SK-N-SH treated with all-trans-retinoic acid at 6 μM for 48 hours (cell line): ENCODE data around the gene VASH1.

Experiments used
- ATAC-seq: fragments of 200-7000 bp; cut with Tn5 transposase; 3 replicates; pipeline ENCODE4 v1.9.1; 2020; ENCODE audit warnings: mild to moderate bottlenecking, moderate library complexity
- ARNTL ChIP-seq: fragments of 450-650 bp; formaldehyde crosslinking; IDR thresholded peaks from 2 replicates; pipeline ENCODE4 v1.5.0; 2020; ENCODE audit warnings: low read depth, mild to moderate bottlenecking, moderate library complexity, borderline replicate concordance
- BACH2 ChIP-seq: fragments of 250-450 bp; sonication (Bioruptor Pico); IDR thresholded peaks from 2 replicates; pipeline ENCODE4 v1.9.0; 2021; ENCODE audit warnings: mild to moderate bottlenecking, borderline replicate concordance
- CSDC2 ChIP-seq: fragments of 250-450 bp; sonication (Bioruptor Pico); IDR thresholded peaks from 2 replicates; pipeline ENCODE4 v1.5.0; 2020; ENCODE audit warnings: mild to moderate bottlenecking, moderate library complexity
- ESRRG ChIP-seq: fragments of 250-450 bp; sonication (Bioruptor Pico); IDR thresholded peaks from 2 replicates; pipeline ENCODE4 v1.6.1; 2021; ENCODE audit warnings: mild to moderate bottlenecking
- GLIS3 ChIP-seq: fragments of 250-450 bp; sonication (Bioruptor Pico); IDR thresholded peaks from 2 replicates; pipeline ENCODE4 v1.5.0; 2020; ENCODE audit warnings: mild to moderate bottlenecking, moderate library complexity
- ISL1 ChIP-seq: fragments of 250-450 bp; sonication (Bioruptor Pico); IDR thresholded peaks from 2 replicates; pipeline ENCODE4 v2.1.2; 2022; ENCODE audit warnings: mild to moderate bottlenecking, moderate library complexity
- OSR1 ChIP-seq: fragments of 250-450 bp; sonication (Bioruptor Pico); IDR thresholded peaks from 2 replicates; pipeline ENCODE4 v1.8.0; 2022; ENCODE audit warnings: moderate library complexity, mild to moderate bottlenecking, inconsistent platforms
- PPARA ChIP-seq: fragments of 250-450 bp; sonication (Bioruptor Pico); IDR thresholded peaks from 2 replicates; pipeline ENCODE4 v1.5.0; 2020; ENCODE audit warnings: mild to moderate bottlenecking, borderline replicate concordance
- RARB ChIP-seq: fragments of 250-450 bp; sonication (Bioruptor Pico); IDR thresholded peaks from 2 replicates; pipeline ENCODE4 v1.8.0; 2021; ENCODE audit warnings: mild to moderate bottlenecking, moderate library complexity
- SNAI2 ChIP-seq: fragments of 250-450 bp; sonication (Bioruptor Pico); IDR thresholded peaks from 2 replicates; pipeline ENCODE4 v1.5.0; 2020; ENCODE audit warnings: mild to moderate bottlenecking, moderate library complexity
- TOX ChIP-seq: fragments of 250-450 bp; sonication (Bioruptor Pico); IDR thresholded peaks from 2 replicates; pipeline ENCODE4 v1.8.0; 2021; ENCODE audit warnings: mild to moderate bottlenecking, moderate library complexity, borderline replicate concordance
- ZC3H10 ChIP-seq: fragments of 250-450 bp; sonication (Bioruptor Pico); IDR thresholded peaks from 2 replicates; pipeline ENCODE4 v1.5.1; 2021; ENCODE audit warnings: mild to moderate bottlenecking, moderate library complexity
- ZFP3 ChIP-seq: fragments of 250-450 bp; sonication (Bioruptor Pico); IDR thresholded peaks from 2 replicates; pipeline ENCODE4 v1.5.0; 2020; ENCODE audit warnings: mild to moderate bottlenecking, moderate library complexity
- ZFP30 ChIP-seq: fragments of 450-650 bp; formaldehyde crosslinking; IDR thresholded peaks from 2 replicates; pipeline ENCODE4 v1.5.0; 2022; ENCODE audit warnings: mild to moderate bottlenecking, moderate library complexity
- ZNF565 ChIP-seq: fragments of 450-650 bp; formaldehyde crosslinking; conservative IDR thresholded peaks from 2 replicates; pipeline ENCODE4 v1.5.0; 2020; ENCODE audit warnings: low read depth, mild to moderate bottlenecking, moderate library complexity
- ZNF70 ChIP-seq: fragments of 450-650 bp; formaldehyde crosslinking; IDR thresholded peaks from 2 replicates; pipeline ENCODE4 v1.5.0; 2020; ENCODE audit warnings: mild to moderate bottlenecking, moderate library complexity
- ZNF8 ChIP-seq: fragments of 450-650 bp; formaldehyde crosslinking; IDR thresholded peaks from 2 replicates; pipeline ENCODE4 v1.5.0; 2020; ENCODE audit warnings: mild to moderate bottlenecking, moderate library complexity
- TF ChIP-seq, protein P1 (sequence below): fragments of 250-450 bp; sonication (Bioruptor Pico); IDR thresholded peaks from 2 replicates; pipeline ENCODE4 v1.5.0; 2020; ENCODE audit warnings: mild to moderate bottlenecking, moderate library complexity
- TF ChIP-seq, protein P2 (sequence below): fragments of 250-450 bp; sonication (Bioruptor Pico); IDR thresholded peaks from 2 replicates; pipeline ENCODE4 v1.8.0; 2020; ENCODE audit warnings: mild to moderate bottlenecking, moderate library complexity, borderline replicate concordance
- TF ChIP-seq, protein P3 (sequence below): fragments of 250-450 bp; sonication (Bioruptor Pico); IDR thresholded peaks from 2 replicates; pipeline ENCODE4 v1.8.0; 2021; ENCODE audit warnings: low read depth, mild to moderate bottlenecking, moderate library complexity, borderline replicate concordance
- TF ChIP-seq, protein P4 (sequence below): fragments of 250-450 bp; sonication (Bioruptor Pico); IDR thresholded peaks from 2 replicates; pipeline ENCODE4 v1.5.1; 2021; ENCODE audit warnings: mild to moderate bottlenecking, moderate library complexity

VASH1 gene

DNA sequence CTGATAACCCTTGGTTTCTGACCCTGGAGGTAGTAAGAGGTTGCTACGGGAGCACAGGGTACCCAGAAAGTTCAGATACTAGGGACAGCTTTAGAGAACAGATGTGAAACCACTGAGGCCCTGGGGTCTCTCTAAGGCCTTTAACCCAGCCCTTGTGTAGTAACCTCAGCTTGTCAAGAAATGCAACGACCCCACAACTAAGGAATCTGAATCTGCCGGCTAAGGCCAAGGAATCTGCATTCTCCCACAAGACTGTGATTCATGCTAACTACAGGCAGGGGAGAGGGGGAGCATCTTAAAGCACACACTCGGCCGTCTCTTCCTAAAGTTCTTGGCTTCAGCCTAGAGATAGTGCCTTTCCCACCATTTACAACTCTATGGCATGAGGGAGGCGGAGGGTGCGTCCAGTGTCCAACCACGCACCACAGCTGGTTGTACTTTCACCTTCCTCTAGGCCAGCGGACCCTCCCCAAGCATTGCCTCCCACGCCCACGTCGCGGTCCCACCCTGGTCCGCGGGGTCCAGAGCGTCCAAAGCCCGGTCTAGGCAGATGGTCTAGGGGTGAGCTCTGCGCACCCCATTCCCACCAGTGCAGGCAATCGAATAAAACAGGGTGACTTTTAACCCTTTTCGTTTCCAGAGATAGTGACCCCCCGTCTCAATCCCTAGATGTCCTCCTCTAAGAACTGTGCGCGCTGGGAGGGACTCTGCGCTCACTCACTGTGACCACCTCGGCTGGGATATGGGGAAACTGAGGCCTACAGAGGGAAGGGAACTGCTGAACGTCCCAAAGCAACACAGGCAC is 735 bp upstream of the VASH1 start:
- TF ChIP-seq, protein P1, sequence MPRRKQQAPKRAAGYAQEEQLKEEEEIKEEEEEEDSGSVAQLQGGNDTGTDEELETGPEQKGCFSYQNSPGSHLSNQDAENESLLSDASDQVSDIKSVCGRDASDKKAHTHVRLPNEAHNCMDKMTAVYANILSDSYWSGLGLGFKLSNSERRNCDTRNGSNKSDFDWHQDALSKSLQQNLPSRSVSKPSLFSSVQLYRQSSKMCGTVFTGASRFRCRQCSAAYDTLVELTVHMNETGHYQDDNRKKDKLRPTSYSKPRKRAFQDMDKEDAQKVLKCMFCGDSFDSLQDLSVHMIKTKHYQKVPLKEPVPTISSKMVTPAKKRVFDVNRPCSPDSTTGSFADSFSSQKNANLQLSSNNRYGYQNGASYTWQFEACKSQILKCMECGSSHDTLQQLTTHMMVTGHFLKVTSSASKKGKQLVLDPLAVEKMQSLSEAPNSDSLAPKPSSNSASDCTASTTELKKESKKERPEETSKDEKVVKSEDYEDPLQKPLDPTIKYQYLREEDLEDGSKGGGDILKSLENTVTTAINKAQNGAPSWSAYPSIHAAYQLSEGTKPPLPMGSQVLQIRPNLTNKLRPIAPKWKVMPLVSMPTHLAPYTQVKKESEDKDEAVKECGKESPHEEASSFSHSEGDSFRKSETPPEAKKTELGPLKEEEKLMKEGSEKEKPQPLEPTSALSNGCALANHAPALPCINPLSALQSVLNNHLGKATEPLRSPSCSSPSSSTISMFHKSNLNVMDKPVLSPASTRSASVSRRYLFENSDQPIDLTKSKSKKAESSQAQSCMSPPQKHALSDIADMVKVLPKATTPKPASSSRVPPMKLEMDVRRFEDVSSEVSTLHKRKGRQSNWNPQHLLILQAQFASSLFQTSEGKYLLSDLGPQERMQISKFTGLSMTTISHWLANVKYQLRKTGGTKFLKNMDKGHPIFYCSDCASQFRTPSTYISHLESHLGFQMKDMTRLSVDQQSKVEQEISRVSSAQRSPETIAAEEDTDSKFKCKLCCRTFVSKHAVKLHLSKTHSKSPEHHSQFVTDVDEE (CRISPR knock-in tag): no peak
- TF ChIP-seq ZNF8 (CRISPR knock-in tag) (no peak), CSDC2 (no peak), ZNF70 (CRISPR knock-in tag) (no peak), SNAI2 (CRISPR knock-in tag) (no peak)
- TF ChIP-seq, protein P2, sequence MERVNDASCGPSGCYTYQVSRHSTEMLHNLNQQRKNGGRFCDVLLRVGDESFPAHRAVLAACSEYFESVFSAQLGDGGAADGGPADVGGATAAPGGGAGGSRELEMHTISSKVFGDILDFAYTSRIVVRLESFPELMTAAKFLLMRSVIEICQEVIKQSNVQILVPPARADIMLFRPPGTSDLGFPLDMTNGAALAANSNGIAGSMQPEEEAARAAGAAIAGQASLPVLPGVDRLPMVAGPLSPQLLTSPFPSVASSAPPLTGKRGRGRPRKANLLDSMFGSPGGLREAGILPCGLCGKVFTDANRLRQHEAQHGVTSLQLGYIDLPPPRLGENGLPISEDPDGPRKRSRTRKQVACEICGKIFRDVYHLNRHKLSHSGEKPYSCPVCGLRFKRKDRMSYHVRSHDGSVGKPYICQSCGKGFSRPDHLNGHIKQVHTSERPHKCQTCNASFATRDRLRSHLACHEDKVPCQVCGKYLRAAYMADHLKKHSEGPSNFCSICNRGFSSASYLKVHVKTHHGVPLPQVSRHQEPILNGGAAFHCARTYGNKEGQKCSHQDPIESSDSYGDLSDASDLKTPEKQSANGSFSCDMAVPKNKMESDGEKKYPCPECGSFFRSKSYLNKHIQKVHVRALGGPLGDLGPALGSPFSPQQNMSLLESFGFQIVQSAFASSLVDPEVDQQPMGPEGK (CRISPR knock-in tag): no peak
- TF ChIP-seq, protein P3, sequence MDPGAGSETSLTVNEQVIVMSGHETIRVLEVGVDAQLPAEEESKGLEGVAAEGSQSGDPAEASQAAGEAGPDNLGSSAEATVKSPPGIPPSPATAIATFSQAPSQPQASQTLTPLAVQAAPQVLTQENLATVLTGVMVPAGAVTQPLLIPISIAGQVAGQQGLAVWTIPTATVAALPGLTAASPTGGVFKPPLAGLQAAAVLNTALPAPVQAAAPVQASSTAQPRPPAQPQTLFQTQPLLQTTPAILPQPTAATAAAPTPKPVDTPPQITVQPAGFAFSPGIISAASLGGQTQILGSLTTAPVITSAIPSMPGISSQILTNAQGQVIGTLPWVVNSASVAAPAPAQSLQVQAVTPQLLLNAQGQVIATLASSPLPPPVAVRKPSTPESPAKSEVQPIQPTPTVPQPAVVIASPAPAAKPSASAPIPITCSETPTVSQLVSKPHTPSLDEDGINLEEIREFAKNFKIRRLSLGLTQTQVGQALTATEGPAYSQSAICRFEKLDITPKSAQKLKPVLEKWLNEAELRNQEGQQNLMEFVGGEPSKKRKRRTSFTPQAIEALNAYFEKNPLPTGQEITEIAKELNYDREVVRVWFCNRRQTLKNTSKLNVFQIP (CRISPR knock-in tag): no peak
- TF ChIP-seq, all 23 proteins: peak for 0
- no peak for ATAC-seq

DNA sequence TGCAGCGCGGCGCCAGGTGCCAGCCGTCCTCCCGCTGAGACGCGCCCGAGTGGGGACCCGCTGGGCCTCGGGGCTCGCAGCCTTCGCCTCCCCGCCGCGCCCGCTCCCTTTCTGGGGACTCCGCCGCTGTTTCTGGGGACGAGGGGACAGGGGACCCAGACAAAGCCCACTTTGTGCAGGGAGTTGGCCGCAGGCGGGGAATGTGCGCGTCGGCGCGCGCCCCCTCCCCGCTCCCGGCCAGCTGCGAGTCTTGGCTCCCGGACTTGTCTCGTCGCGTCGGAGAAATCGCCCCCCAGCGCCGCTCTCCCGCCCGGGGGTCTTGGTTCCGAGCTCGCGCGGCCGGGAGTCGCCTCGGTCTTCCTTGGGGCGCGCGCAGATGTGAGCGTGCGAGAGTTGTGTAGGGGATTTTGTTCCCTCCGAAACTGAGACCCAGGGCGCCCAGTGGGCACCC is 717 bp downstream of the VASH1 start:
- peak; percentile 35 for ATAC-seq
- TF ChIP-seq, protein P2 (CRISPR knock-in tag): no peak
- TF ChIP-seq OSR1: no peak
- TF ChIP-seq ESRRG: no peak
- TF ChIP-seq TOX: no peak
- no peak for TF ChIP-seq GLIS3
- no peak for TF ChIP-seq ARNTL (CRISPR knock-in tag)
- TF ChIP-seq, protein P4, sequence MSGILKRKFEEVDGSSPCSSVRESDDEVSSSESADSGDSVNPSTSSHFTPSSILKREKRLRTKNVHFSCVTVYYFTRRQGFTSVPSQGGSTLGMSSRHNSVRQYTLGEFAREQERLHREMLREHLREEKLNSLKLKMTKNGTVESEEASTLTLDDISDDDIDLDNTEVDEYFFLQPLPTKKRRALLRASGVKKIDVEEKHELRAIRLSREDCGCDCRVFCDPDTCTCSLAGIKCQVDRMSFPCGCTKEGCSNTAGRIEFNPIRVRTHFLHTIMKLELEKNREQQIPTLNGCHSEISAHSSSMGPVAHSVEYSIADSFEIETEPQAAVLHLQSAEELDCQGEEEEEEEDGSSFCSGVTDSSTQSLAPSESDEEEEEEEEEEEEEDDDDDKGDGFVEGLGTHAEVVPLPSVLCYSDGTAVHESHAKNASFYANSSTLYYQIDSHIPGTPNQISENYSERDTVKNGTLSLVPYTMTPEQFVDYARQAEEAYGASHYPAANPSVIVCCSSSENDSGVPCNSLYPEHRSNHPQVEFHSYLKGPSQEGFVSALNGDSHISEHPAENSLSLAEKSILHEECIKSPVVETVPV (CRISPR knock-in tag): no peak
- no peak for TF ChIP-seq ZFP3 (CRISPR knock-in tag)
- no peak for TF ChIP-seq ZNF565 (CRISPR knock-in tag)
- TF ChIP-seq BACH2: no peak
- no peak for TF ChIP-seq SNAI2 (CRISPR knock-in tag)
- no peak for TF ChIP-seq ZFP30 (CRISPR knock-in tag)
- TF ChIP-seq PPARA (CRISPR knock-in tag): no peak
- TF ChIP-seq, protein P1 (CRISPR knock-in tag): no peak
- TF ChIP-seq ISL1: no peak
- TF ChIP-seq ZC3H10: no peak
- no peak for TF ChIP-seq ZNF8 (CRISPR knock-in tag)
- TF ChIP-seq RARB: no peak
